GM10266 (cell line): Measurements from ENCODE around the gene BMPR1B.

Experiments used
- DNase-seq: peaks from one replicate; pipeline ENCODE4 v3.0.0; 2012; ENCODE audit errors: extremely low spot score
- TF ChIP-seq, protein P1 (sequence below): IDR thresholded peaks from 2 replicates; pipeline ENCODE4 v1.5.1; 2012; ENCODE audit warnings: mild to moderate bottlenecking, low read depth; ENCODE audit not compliant: control insufficient read depth, insufficient read depth; ENCODE audit errors: missing control alignments

BMPR1B gene

DNA sequence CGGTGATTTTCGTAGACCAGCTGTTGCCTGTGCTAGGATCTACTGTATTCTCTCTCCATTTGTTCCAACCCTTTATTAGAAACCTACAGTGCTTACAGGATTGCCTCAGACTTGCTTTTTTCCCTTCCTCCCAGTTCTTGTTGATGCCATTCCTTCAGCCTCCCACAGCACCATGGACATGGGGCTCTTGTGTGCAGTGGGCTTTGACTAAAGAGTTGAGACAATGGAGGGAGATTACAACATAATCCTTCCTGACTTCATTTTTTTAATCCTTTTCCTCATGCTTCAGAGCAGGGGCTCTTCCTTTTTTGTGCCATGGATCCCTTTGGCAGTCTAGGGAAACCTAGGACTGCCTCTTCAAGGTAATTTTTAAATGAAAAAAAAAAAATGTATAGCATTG is 92.1 kb downstream of the BMPR1B start:
- no peak for DNase-seq
- TF ChIP-seq, protein P1, sequence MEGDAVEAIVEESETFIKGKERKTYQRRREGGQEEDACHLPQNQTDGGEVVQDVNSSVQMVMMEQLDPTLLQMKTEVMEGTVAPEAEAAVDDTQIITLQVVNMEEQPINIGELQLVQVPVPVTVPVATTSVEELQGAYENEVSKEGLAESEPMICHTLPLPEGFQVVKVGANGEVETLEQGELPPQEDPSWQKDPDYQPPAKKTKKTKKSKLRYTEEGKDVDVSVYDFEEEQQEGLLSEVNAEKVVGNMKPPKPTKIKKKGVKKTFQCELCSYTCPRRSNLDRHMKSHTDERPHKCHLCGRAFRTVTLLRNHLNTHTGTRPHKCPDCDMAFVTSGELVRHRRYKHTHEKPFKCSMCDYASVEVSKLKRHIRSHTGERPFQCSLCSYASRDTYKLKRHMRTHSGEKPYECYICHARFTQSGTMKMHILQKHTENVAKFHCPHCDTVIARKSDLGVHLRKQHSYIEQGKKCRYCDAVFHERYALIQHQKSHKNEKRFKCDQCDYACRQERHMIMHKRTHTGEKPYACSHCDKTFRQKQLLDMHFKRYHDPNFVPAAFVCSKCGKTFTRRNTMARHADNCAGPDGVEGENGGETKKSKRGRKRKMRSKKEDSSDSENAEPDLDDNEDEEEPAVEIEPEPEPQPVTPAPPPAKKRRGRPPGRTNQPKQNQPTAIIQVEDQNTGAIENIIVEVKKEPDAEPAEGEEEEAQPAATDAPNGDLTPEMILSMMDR: no peak

DNA sequence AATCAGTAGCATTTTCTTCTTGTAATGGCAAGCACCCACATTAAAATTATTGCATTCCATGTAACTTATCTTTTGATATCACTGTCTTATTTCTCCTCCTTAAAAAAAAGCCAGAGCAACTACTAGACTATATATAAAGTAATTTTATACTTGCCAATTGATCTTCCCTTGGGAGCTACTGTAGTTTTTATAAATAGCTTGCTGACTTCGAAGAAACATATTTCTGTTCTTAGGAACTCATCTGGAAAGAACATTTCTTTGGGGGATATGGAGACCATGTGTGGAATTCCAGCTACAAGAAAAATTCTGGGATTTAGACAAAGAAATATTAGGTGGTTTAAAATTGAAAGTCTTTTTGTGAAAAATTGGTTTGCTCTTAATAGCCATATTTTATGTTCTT is 94.9 kb downstream of the BMPR1B start:
- TF ChIP-seq, protein P1: no peak
- no peak for DNase-seq

DNA sequence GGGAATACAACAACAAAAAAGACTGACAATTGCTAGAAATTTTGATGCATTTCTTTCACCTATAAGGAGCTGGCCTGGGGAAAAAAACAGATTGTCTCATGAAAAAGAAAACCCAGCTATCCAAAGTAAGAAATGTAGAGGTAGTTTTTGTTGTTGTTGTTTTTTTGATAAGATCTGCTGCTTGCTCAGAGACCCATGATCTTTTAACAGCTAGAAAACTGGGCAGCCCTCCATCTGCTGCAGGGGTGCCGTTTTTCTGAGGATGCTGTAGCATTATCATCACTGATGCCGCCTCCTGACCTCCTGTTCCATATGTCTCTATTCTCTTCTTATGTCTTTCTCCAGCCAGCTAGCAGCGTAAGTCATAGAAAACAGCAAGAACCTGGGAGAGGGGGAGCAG is 98.3 kb downstream of the BMPR1B start:
- TF ChIP-seq, protein P1: no peak
- no peak for DNase-seq

DNA sequence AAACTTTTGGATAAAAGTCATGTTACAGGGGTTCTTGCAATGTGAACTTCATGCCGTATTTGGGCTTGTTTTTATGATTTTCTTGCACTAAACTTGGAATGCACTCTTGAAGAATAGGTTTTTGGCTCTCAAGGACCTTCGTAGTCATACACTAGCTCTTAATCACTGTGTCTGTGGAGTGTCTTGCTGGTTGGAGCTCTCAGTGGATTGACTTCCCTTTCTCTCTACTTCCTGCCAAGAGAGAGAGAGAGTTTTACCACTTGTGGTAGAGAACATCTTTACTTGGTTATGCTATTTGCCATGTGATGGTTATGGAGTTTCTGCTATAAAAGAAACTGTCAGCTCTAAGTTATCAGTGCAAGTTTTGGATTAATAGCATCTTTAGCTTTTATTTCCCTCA is 112.4 kb downstream of the BMPR1B start:
- no peak for DNase-seq
- TF ChIP-seq, protein P1: no peak

GRCh38 chr4:94871644-94872305 is 114.0 kb downstream of the BMPR1B start:
- no peak for DNase-seq

GRCh38 chr4:94877973-94878372 is 120.2 kb downstream of the BMPR1B start:
- TF ChIP-seq, protein P1: no peak
- no peak for DNase-seq

More at GRCh38 chr4:94871644-94872305, 114.0 kb downstream of the BMPR1B start:
- TF ChIP-seq, protein P1: no peak

DNA sequence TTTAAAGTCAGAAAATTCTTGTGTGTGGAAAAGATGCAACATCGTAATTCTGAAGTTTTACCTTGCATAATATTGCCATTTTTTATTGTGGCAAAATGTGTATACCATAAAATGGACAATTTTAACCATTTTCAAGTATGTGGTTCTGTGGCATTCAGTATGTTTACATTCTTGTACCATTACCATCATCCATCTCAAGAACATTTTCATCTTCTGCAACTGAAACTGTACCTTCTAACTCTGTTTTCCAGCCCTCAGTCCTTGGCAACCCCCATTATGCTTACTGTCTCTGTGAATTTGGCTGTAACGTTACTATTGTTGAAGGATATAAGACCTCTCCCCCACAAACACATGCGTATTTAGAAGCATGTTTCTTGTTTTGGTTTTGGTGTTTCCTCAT is 123.2 kb downstream of the BMPR1B start:
- TF ChIP-seq, protein P1: no peak

More for the DNA sequence above, 123.2 kb downstream of the BMPR1B start:
- no peak for DNase-seq
